Measurements from ENCODE around the gene GPR17.

GPR17 gene

DNA sequence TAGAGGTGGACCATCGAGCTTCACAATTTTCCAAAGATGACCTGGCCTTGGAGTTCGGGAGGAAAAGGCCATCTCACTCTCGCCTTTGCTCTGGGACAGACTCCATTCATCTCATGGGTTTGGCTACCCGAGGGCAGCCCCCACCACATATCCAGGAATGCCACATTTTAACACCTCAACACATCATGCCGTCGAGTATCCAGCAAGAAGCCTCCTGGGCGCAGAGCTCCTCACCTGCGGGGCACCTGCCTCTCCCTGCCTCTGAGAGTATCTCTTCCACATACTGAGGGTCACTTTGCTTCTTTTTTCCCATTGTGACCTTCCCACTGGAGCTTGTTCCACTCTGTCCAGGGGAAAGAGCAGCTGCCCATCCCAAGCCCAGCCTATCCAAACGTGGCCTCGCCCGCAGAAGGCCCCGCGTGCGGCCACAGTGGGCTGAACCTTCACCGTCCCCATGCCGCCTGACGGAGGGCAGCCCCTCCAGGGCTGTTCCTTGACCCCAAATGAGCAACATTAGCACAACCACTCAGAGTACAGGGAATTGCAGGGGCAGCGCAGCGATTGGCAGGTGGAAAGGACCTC is 34.8 kb downstream of the GPR17 start:
- TF ChIP-seq, protein P1, sequence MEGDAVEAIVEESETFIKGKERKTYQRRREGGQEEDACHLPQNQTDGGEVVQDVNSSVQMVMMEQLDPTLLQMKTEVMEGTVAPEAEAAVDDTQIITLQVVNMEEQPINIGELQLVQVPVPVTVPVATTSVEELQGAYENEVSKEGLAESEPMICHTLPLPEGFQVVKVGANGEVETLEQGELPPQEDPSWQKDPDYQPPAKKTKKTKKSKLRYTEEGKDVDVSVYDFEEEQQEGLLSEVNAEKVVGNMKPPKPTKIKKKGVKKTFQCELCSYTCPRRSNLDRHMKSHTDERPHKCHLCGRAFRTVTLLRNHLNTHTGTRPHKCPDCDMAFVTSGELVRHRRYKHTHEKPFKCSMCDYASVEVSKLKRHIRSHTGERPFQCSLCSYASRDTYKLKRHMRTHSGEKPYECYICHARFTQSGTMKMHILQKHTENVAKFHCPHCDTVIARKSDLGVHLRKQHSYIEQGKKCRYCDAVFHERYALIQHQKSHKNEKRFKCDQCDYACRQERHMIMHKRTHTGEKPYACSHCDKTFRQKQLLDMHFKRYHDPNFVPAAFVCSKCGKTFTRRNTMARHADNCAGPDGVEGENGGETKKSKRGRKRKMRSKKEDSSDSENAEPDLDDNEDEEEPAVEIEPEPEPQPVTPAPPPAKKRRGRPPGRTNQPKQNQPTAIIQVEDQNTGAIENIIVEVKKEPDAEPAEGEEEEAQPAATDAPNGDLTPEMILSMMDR (IDR thresholded peaks at IDR 0.05; ENCODE audit: low read depth, low read length, missing control alignments) = no peak
- DNase-seq = no peak

DNA sequence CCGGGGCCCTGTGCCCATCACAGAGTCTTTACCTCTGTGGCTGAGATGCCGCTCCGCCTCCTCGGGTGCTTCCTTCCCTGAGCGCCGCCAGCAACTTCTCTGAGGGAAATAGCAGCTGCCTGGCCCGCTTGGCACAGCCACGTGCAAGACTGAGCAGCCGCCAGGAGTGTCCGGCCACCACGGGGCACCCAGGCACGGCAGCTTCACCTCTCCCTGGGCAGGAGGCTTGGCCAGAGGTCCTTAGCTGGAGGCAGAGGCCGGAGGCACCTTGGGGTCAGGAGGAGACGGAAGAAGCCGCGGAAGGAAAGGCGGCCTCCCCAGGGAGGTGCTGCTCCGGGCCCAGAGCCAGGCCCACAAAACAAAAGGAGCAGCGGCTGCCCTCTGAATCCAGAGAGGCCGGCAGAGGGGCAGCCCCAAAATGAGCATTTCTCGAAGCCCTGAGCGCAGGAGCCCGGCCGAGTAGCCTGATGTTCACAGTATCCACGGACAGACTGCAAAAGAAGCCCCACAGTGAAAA is 35.4 kb downstream of the GPR17 start:
- Histone ChIP-seq H3K27me3 (replicated peaks) (no peaks in the 10 kb centered on the region), H3K4me3 (ENCODE audit: low read depth, low read length) (peak overlapping the region; percentile 12), H3K36me3 (replicated peaks) (no peaks in the 10 kb centered on the region), H3K27ac (no peak overlapping the region)
- TF ChIP-seq, protein P1 (IDR thresholded peaks at IDR 0.05; ENCODE audit: low read depth, low read length, missing control alignments) = no peak
- in situ Hi-C loops (cut with HindIII; ENCODE audit: low pct_ligation_motif_present, low sequenced_read_pairs) = no loop called here
- DNase-seq = no peak

More for the DNA sequence above, 34.8 kb downstream of the GPR17 start:
- no peaks in the 10 kb centered on the region for H3K36me3 ChIP-seq (replicated peaks)
- no peaks in the 10 kb centered on the region for H3K27me3 ChIP-seq (replicated peaks)
- H3K4me3 ChIP-seq (ENCODE audit: low read depth, low read length) = no peak overlapping the region
- H3K27ac ChIP-seq = no peak overlapping the region
- in situ Hi-C loops (cut with HindIII; ENCODE audit: low pct_ligation_motif_present, low sequenced_read_pairs) = no loop called here

GRCh38 chr2:127681976-127682857 is 36.3 kb downstream of the GPR17 start:
- in situ Hi-C loops (cut with HindIII; ENCODE audit: low pct_ligation_motif_present, low sequenced_read_pairs) = no loop called here
- DNase-seq = no peak
- Histone ChIP-seq H3K36me3 (replicated peaks) (no peaks in the 10 kb centered on the region), H3K27ac (no peak overlapping the region), H3K27me3 (replicated peaks) (no peaks in the 10 kb centered on the region), H3K4me3 (ENCODE audit: low read depth, low read length) (no peak overlapping the region)
- TF ChIP-seq, protein P1 (IDR thresholded peaks at IDR 0.05; ENCODE audit: low read depth, low read length, missing control alignments) = no peak

GRCh38 chr2:127683056-127683455 is 37.1 kb downstream of the GPR17 start:
- H3K36me3 ChIP-seq (replicated peaks) = no peaks in the 10 kb centered on the region
- H3K4me3 ChIP-seq (ENCODE audit: low read depth, low read length) = no peak overlapping the region
- in situ Hi-C loops (cut with HindIII; ENCODE audit: low pct_ligation_motif_present, low sequenced_read_pairs) = no loop called here
- TF ChIP-seq, protein P1 (IDR thresholded peaks at IDR 0.05; ENCODE audit: low read depth, low read length, missing control alignments) = no peak
- no peak overlapping the region for H3K27ac ChIP-seq
- no peak for DNase-seq
- no peaks in the 10 kb centered on the region for H3K27me3 ChIP-seq (replicated peaks)

DNA sequence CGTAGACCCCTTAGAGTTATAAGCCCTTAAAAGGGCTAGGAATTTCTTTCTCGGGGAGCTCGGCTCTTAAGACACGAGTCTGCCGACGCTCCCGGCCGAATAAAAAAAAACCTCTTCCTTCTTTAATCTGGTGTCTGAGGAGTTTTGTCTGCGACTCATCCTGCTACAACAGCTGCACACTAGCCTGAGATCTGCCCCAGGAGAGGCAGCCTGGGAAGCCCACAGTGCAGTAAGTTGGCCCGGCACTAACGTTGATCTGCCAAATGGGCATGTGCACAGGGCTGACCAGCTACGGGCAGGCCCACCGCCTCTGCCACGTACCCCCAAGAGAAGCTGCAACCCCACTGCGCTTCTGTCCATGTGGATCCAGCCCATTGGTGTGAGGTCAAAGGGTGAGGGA is 37.8 kb downstream of the GPR17 start:
- Histone ChIP-seq H3K4me3 (ENCODE audit: low read depth, low read length) (no peak overlapping the region), H3K36me3 (replicated peaks) (no peaks in the 10 kb centered on the region), H3K27ac (no peak overlapping the region), H3K27me3 (replicated peaks) (no peaks in the 10 kb centered on the region)
- in situ Hi-C loops (cut with HindIII; ENCODE audit: low pct_ligation_motif_present, low sequenced_read_pairs) = no loop called here
- DNase-seq = no peak
- TF ChIP-seq, protein P1 (IDR thresholded peaks at IDR 0.05; ENCODE audit: low read depth, low read length, missing control alignments) = no peak

Data from brain microvascular endothelial cell (primary cell).